Adrenal gland (tissue), 5 donors: Measurements from ENCODE around the gene ZNF829.

Experiments used
- POLR2A ChIP-seq, 2 donors: fragments of 450-650 bp; IDR thresholded peaks; one replicate each; pipeline ENCODE4 v1.6.1; 2017; ENCODE audit warnings: antibody characterized with exemption in 2 of 2, mild to moderate bottlenecking in 2 of 2, moderate library complexity in 1 of 2
- TF ChIP-seq, protein P1 (sequence below), 6 experiments: fragments of 450-650 bp in 4 of 6; fragments of 200-600 bp in 2 of 6; sonication (generic) in 1 of 6; IDR thresholded peaks; 1 replicate in 5 of 6; 2 replicates in 1 of 6; pipeline versions ENCODE4 v1.5.1 to v1.8.0; 2016 to 2021; ENCODE audit warnings: antibody characterized with exemption in 6 of 6, mild to moderate bottlenecking in 2 of 6, moderate library complexity in 1 of 6
- donor health status: DM: no; HTN: no; CAD: no.

DNA sequence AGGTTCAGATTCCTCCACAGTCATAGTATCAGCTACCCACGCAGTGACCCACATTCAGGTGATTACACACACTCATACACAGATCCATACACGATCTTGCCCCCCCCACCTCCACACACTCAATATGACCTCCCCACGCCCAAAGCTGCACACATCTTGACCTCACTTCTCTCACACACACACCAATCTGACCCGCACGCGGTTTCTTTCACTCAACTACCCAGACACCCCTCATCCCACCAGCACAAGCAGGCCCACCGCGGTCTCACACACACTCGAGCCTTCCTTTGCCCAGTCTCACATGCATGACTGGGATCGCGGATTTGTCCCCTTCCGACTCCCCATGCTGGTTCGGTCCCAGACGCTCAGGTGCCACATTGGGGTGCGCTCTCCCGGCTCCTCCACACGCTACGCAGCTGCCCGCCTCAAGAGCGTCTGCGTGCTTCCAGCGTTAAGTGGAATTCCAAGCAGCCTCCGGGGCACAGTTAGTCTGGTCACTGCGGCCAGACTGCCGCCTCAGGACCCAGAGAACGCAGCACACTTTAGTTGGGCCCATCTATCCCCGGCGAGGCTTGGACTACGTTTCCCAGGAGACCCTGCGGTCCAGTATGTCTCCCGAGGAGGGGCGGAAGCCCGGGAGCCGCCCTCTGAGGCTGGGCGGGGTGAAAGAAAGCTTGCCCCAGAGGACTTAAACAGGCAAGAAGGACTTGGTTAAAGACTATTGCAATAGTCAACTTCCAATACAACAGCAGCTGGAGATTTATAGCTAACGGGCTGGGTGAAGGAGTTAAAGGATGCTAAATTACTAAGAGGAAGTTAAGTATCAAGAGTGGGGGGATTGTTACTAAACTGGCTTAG, 66.2 kb downstream of the ZNF829 start:
- TF ChIP-seq, protein P1, sequence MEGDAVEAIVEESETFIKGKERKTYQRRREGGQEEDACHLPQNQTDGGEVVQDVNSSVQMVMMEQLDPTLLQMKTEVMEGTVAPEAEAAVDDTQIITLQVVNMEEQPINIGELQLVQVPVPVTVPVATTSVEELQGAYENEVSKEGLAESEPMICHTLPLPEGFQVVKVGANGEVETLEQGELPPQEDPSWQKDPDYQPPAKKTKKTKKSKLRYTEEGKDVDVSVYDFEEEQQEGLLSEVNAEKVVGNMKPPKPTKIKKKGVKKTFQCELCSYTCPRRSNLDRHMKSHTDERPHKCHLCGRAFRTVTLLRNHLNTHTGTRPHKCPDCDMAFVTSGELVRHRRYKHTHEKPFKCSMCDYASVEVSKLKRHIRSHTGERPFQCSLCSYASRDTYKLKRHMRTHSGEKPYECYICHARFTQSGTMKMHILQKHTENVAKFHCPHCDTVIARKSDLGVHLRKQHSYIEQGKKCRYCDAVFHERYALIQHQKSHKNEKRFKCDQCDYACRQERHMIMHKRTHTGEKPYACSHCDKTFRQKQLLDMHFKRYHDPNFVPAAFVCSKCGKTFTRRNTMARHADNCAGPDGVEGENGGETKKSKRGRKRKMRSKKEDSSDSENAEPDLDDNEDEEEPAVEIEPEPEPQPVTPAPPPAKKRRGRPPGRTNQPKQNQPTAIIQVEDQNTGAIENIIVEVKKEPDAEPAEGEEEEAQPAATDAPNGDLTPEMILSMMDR (IDR thresholded peaks at IDR 0.05) = no peak
- peak; percentile 31 to 64 for TF ChIP-seq POLR2A (IDR thresholded peaks at IDR 0.05)
